Stomach (tissue), 9 donors: ENCODE results near the gene N4BP2. TPM values are rescaled to one million over a fixed set of nuclear protein-coding genes. Genes with fewer than 3 reads are reported as not detected.

Source experiments
- DNase-seq, 2 donors: peaks; one replicate each; pipeline versions ENCODE4 v3.0.0 to v3.0.0-alpha.2; 2013 to 2019
- H3K27ac ChIP-seq, 5 donors: fragments of 200-600 bp in 4 of 5; sonication (generic) in 4 of 5; one replicate each; pipeline ENCODE4 v1.5.1; 2013 to 2019; ENCODE audit warnings: mild to moderate bottlenecking in 1 of 5, moderate library complexity in 1 of 5
- H3K27me3 ChIP-seq, 3 donors: fragments of 200-600 bp; sonication (generic); one replicate each; pipeline ENCODE4 v1.5.1; 2017 to 2019; ENCODE audit warnings: mixed run types in 1 of 3
- H3K36me3 ChIP-seq, 4 donors: fragments of 200-600 bp; sonication (generic); 1 replicate in 3 of 4; 2 replicates in 1 of 4; pipeline ENCODE4 v1.5.1; 2016 to 2019
- H3K4me1 ChIP-seq, 4 donors: fragments of 200-600 bp; sonication (generic); one replicate each; pipeline ENCODE4 v1.5.1; 2016 to 2019
- H3K4me3 ChIP-seq, 4 donors: fragments of 200-600 bp; sonication (generic) in 3 of 4; one replicate each; pipeline ENCODE4 v1.5.1; 2016 to 2019; ENCODE audit warnings: mild to moderate bottlenecking in 1 of 4
- H3K9me3 ChIP-seq, 4 donors: fragments of 200-600 bp; sonication (generic); one replicate each; pipeline ENCODE4 v1.5.1; 2016 to 2019
- CTCF ChIP-seq, 7 experiments: fragments of 450-650 bp in 4 of 7; fragments of 200-600 bp in 3 of 7; sonication (generic) in 3 of 7; IDR thresholded peaks; one replicate each; pipeline ENCODE4 v1.5.1; 2016 to 2019; ENCODE audit warnings: antibody characterized with exemption in 7 of 7, control low read depth in 2 of 7, mild to moderate bottlenecking in 1 of 7
- EP300 ChIP-seq: sonication (generic); formaldehyde crosslinking; IDR thresholded peaks from one replicate; pipeline ENCODE4 v1.6.1; 2017; ENCODE audit warnings: antibody characterized with exemption
- POLR2A ChIP-seq, 4 donors: fragments of 450-650 bp; IDR thresholded peaks; one replicate each; pipeline ENCODE4 v1.6.1; 2016; ENCODE audit warnings: antibody characterized with exemption in 4 of 4, control low read depth in 2 of 4, mild to moderate bottlenecking in 1 of 4, moderate library complexity in 1 of 4
- POLR2AphosphoS5 ChIP-seq, 3 donors: sonication (generic); formaldehyde crosslinking; IDR thresholded peaks; one replicate each; pipeline ENCODE4 v1.6.1; 2016; ENCODE audit warnings: antibody characterized with exemption in 3 of 3
- WGBS, 5 donors: extraction: QIAGEN DNeasy Blood & Tissue Kit in 3 of 5; methylation state at CpG; one replicate each; pipeline versions ENCODE4 v1.1.5 to v1.1.7; 2013 to 2018; 5-methylcytosine and 5-hydroxymethylcytosine counted together
- intact Hi-C: fragments of 100-400 bp; cut with DNase I; formaldehyde crosslinking; loops from one replicate; pipeline ENCODE4 v1.15.1; 2023; ENCODE audit warnings: low total_unique reads
- polyA plus RNA-seq, 3 donors: library from polyadenylated mRNA; stranded (reverse); fragments of 200-250 nt; gene quantifications; one replicate each; pipeline ENCODE4 v1.2.3, GENCODE V29; 2013
- total RNA-seq, 5 donors: library from RNA; depleted of rRNA; stranded (reverse); fragments of >200 nt; gene quantifications; one replicate each; pipeline versions ENCODE4 v1.1.0 to v1.2.3, GENCODE V29; 2014 to 2016
- donor health status: healthy with polysubstance abuse.
- donor health status: Bipolar disorder and iron deficiency.
- donor health status: healthy.

Gene N4BP2
- total and polyA plus RNA-seq, 8 donors = 0.73 to 41.5 (median 5.5) TPM

GRCh38 chr4:40043786-40044185 is 12.9 kb upstream of the N4BP2 start:
- intact Hi-C loops = no loop called here
- Histone ChIP-seq H3K4me1 (peaks cover 0 to 14% (median 6%) of the 10 kb centered on the region in 4 donors), H3K36me3 (no peaks in the 10 kb centered on the region), H3K4me3 (no peak overlapping the region), H3K27ac (no peak overlapping the region), H3K9me3 (no peaks in the 10 kb centered on the region), H3K27me3 (peaks cover 0 to 4% (median 0%) of the 10 kb centered on the region in 3 donors)
- TF ChIP-seq CTCF (IDR thresholded peaks at IDR 0.05) (no peak), POLR2A (IDR thresholded peaks at IDR 0.05) (no peak), EP300 (no peak), POLR2AphosphoS5 (IDR thresholded peaks at IDR 0.05) (no peak)
- 95 to 98% (median 96%) methylated on average over 23 to 24 of the region's 24 CpGs for WGBS, 5 donors
- DNase-seq = no peak

- WGBS, 5 donors = 49 to 65% (median 58%) methylated on average over 8 of the region's 8 CpGs
- no peak overlapping the region for H3K4me3 ChIP-seq
- peaks cover 0 to 4% (median 0%) of the 10 kb centered on the region in 3 donors for H3K27me3 ChIP-seq
- no peaks in the 10 kb centered on the region for H3K36me3 ChIP-seq
- peak overlapping the region in 3 of 5 donors; percentile 7 to 13 (median 9) for H3K27ac ChIP-seq
- peaks cover 0 to 14% (median 6%) of the 10 kb centered on the region in 4 donors for H3K4me1 ChIP-seq
- no peak for TF ChIP-seq POLR2A (IDR thresholded peaks at IDR 0.05)
- TF ChIP-seq POLR2AphosphoS5 (IDR thresholded peaks at IDR 0.05) = peak in 1 of 3 donors; percentile 48
- TF ChIP-seq CTCF (IDR thresholded peaks at IDR 0.05) = no peak
- TF ChIP-seq EP300 = no peak
- no peaks in the 10 kb centered on the region for H3K9me3 ChIP-seq
- intact Hi-C loops = no loop called here
- peak; percentile 82 to 84 for DNase-seq
These were observed 10.2 kb upstream of the N4BP2 start for GRCh38 chr4:40046311-40046980.

- Histone ChIP-seq H3K4me3 (no peak overlapping the region), H3K27me3 (peaks cover 0 to 2% (median 0%) of the 10 kb centered on the region in 3 donors), H3K27ac (no peak overlapping the region), H3K4me1 (peaks cover 15 to 24% (median 19%) of the 10 kb centered on the region in 4 donors), H3K36me3 (no peaks in the 10 kb centered on the region), H3K9me3 (no peaks in the 10 kb centered on the region)
- TF ChIP-seq POLR2A (IDR thresholded peaks at IDR 0.05) = no peak
- no peak for TF ChIP-seq CTCF (IDR thresholded peaks at IDR 0.05)
- TF ChIP-seq POLR2AphosphoS5 (IDR thresholded peaks at IDR 0.05) = no peak
- TF ChIP-seq EP300 = no peak
- DNase-seq = no peak
- intact Hi-C loops = no loop called here
- 75 to 90% (median 82%) methylated on average over 3 to 5 of the region's 5 CpGs for WGBS, 5 donors
These were observed 3.5 kb upstream of the N4BP2 start for GRCh38 chr4:40053161-40053560.

GRCh38 chr4:40055511-40055862 is 1.2 kb upstream of the N4BP2 start:
- WGBS, 5 donors = 6 to 12% (median 8%) methylated on average over 5 of the region's 5 CpGs
- intact Hi-C loops = no loop called here

More at GRCh38 chr4:40055511-40055862, 1.2 kb upstream of the N4BP2 start:
- no peak for DNase-seq
- Histone ChIP-seq H3K27ac (peak overlapping the region; percentile 98 to 100 (median 99)), H3K4me3 (peak overlapping the region; percentile 69 to 83 (median 75)), H3K27me3 (no peaks in the 10 kb centered on the region), H3K9me3 (no peaks in the 10 kb centered on the region), H3K4me1 (peaks cover 15 to 38% (median 31%) of the 10 kb centered on the region in 4 donors), H3K36me3 (no peaks in the 10 kb centered on the region)
- TF ChIP-seq EP300 (no peak), CTCF (IDR thresholded peaks at IDR 0.05) (no peak), POLR2A (IDR thresholded peaks at IDR 0.05) (no peak), POLR2AphosphoS5 (IDR thresholded peaks at IDR 0.05) (no peak)
